ENCODE data around the gene PPP5C. TPM values are rescaled to one million over a fixed set of nuclear protein-coding genes. Genes with fewer than 3 reads are reported as not detected.

PPP5C gene
- total and polyA plus RNA-seq, 2 of the 13 experiments (the other 11 are each of a cell fraction or from before 2014, with no cell fraction given): 41.6 to 67.9 TPM

DNA sequence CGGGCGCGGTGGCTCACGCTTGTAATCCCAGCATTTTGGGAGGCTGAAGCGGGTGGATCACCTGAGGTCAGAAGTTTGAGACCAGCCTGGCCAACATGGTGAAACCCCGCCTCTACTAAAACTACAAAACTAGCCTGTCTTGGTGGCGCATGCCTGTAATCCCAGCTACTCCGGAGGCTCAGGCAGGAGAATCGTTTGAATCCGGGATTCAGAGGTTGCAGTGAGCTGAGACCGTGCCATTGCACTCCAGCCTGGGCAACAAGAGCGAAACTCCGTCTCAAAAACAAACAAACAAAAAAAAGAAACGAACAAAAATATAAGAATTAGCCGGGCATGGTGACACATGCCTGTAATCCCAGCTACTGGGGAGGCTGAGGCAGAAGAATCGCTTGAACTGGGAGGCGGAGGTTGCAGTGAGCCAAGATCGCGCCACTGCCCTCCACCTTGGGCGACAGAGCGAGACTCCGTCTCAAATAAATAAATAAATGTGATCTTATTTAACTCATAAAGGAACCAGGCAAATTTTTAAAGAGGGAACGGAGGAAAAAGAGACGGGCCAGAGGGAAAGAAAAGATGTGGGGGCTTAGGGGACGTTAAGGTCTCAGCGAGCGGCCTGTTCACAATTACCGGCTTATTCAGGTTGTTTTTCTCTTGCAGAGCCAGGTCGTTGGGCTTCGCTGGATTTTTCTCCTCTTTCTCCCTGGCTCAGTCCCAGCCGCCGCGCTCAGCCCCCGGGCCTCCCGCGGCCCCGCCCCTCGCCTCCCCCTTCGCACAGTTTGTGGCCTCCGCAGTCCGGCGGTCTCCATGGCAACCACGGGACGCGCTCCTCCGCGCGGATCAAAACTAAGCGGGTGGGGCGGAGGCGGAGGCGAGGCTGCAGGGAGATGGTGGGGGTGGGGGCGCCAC lies 69.2 kb downstream of the PPP5C start (continued):
- TF ChIP-seq, protein P1, sequence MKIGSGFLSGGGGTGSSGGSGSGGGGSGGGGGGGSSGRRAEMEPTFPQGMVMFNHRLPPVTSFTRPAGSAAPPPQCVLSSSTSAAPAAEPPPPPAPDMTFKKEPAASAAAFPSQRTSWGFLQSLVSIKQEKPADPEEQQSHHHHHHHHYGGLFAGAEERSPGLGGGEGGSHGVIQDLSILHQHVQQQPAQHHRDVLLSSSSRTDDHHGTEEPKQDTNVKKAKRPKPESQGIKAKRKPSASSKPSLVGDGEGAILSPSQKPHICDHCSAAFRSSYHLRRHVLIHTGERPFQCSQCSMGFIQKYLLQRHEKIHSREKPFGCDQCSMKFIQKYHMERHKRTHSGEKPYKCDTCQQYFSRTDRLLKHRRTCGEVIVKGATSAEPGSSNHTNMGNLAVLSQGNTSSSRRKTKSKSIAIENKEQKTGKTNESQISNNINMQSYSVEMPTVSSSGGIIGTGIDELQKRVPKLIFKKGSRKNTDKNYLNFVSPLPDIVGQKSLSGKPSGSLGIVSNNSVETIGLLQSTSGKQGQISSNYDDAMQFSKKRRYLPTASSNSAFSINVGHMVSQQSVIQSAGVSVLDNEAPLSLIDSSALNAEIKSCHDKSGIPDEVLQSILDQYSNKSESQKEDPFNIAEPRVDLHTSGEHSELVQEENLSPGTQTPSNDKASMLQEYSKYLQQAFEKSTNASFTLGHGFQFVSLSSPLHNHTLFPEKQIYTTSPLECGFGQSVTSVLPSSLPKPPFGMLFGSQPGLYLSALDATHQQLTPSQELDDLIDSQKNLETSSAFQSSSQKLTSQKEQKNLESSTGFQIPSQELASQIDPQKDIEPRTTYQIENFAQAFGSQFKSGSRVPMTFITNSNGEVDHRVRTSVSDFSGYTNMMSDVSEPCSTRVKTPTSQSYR (CRISPR knock-in tag; IDR thresholded peaks at IDR 0.05; ENCODE audit: borderline replicate concordance): 0 out of 2 replicates have a peak, but pooled peaks have one; percentile 23
- TF ChIP-seq RFX3 (CRISPR knock-in tag; IDR thresholded peaks at IDR 0.05) (peak; percentile 95), PHF8 (CRISPR knock-in tag; IDR thresholded peaks at IDR 0.05) (0 out of 2 replicates have a peak, but pooled peaks have one; percentile 28), ZSCAN22 (CRISPR knock-in tag; IDR thresholded peaks at IDR 0.05) (peak; percentile 97)
- TF ChIP-seq, protein P2, sequence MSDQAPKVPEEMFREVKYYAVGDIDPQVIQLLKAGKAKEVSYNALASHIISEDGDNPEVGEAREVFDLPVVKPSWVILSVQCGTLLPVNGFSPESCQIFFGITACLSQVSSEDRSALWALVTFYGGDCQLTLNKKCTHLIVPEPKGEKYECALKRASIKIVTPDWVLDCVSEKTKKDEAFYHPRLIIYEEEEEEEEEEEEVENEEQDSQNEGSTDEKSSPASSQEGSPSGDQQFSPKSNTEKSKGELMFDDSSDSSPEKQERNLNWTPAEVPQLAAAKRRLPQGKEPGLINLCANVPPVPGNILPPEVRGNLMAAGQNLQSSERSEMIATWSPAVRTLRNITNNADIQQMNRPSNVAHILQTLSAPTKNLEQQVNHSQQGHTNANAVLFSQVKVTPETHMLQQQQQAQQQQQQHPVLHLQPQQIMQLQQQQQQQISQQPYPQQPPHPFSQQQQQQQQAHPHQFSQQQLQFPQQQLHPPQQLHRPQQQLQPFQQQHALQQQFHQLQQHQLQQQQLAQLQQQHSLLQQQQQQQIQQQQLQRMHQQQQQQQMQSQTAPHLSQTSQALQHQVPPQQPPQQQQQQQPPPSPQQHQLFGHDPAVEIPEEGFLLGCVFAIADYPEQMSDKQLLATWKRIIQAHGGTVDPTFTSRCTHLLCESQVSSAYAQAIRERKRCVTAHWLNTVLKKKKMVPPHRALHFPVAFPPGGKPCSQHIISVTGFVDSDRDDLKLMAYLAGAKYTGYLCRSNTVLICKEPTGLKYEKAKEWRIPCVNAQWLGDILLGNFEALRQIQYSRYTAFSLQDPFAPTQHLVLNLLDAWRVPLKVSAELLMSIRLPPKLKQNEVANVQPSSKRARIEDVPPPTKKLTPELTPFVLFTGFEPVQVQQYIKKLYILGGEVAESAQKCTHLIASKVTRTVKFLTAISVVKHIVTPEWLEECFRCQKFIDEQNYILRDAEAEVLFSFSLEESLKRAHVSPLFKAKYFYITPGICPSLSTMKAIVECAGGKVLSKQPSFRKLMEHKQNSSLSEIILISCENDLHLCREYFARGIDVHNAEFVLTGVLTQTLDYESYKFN (CRISPR knock-in tag; conservative IDR thresholded peaks at IDR 0.05): peak; percentile 56
- TF ChIP-seq, protein P3, sequence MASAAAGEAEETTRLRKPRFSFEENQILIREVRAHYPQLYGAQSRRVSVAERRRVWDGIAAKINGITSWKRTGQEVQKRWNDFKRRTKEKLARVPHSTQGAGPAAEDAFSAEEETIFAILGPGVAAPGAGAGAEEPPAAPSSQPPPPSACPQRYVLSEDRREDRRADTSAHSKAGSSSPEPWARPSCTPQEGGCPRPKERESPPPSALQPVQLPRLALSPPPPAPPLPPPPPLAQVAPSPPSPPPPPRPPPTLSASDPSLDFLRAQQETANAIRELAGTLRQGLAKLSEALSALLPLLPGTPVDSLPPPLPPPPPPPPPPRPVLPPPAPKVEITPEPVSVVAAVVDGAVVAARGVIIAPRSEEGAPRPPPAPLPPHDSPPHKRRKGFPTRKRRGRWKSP (CRISPR knock-in tag; IDR thresholded peaks at IDR 0.05): 0 out of 2 replicates have a peak, but pooled peaks have one; percentile 29
- TF ChIP-seq, protein P4, sequence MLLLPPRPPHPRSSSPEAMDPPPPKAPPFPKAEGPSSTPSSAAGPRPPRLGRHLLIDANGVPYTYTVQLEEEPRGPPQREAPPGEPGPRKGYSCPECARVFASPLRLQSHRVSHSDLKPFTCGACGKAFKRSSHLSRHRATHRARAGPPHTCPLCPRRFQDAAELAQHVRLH (CRISPR knock-in tag; IDR thresholded peaks at IDR 0.05; ENCODE audit: borderline replicate concordance, low read depth): 0 out of 2 replicates have a peak, but pooled peaks have one; percentile 22
- TF ChIP-seq, protein P5, sequence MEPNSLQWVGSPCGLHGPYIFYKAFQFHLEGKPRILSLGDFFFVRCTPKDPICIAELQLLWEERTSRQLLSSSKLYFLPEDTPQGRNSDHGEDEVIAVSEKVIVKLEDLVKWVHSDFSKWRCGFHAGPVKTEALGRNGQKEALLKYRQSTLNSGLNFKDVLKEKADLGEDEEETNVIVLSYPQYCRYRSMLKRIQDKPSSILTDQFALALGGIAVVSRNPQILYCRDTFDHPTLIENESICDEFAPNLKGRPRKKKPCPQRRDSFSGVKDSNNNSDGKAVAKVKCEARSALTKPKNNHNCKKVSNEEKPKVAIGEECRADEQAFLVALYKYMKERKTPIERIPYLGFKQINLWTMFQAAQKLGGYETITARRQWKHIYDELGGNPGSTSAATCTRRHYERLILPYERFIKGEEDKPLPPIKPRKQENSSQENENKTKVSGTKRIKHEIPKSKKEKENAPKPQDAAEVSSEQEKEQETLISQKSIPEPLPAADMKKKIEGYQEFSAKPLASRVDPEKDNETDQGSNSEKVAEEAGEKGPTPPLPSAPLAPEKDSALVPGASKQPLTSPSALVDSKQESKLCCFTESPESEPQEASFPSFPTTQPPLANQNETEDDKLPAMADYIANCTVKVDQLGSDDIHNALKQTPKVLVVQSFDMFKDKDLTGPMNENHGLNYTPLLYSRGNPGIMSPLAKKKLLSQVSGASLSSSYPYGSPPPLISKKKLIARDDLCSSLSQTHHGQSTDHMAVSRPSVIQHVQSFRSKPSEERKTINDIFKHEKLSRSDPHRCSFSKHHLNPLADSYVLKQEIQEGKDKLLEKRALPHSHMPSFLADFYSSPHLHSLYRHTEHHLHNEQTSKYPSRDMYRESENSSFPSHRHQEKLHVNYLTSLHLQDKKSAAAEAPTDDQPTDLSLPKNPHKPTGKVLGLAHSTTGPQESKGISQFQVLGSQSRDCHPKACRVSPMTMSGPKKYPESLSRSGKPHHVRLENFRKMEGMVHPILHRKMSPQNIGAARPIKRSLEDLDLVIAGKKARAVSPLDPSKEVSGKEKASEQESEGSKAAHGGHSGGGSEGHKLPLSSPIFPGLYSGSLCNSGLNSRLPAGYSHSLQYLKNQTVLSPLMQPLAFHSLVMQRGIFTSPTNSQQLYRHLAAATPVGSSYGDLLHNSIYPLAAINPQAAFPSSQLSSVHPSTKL (CRISPR knock-in tag; IDR thresholded peaks at IDR 0.05): peak; percentile 38; the same call in 1 of the 2 replicates
- TF ChIP-seq, protein P6, sequence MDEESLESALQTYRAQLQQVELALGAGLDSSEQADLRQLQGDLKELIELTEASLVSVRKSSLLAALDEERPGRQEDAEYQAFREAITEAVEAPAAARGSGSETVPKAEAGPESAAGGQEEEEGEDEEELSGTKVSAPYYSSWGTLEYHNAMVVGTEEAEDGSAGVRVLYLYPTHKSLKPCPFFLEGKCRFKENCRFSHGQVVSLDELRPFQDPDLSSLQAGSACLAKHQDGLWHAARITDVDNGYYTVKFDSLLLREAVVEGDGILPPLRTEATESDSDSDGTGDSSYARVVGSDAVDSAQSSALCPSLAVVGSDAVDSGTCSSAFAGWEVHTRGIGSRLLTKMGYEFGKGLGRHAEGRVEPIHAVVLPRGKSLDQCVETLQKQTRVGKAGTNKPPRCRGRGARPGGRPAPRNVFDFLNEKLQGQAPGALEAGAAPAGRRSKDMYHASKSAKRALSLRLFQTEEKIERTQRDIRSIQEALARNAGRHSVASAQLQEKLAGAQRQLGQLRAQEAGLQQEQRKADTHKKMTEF (CRISPR knock-in tag; IDR thresholded peaks at IDR 0.05): peak; percentile 80
